Prostate gland (tissue), 1 donor: Measurements from ENCODE around the gene C9orf40.

Source experiments
- POLR2A ChIP-seq: fragments of 450-650 bp; IDR thresholded peaks from one replicate; pipeline ENCODE4 v1.6.1; 2016; ENCODE audit warnings: antibody characterized with exemption, mild to moderate bottlenecking
- POLR2AphosphoS5 ChIP-seq: sonication (generic); formaldehyde crosslinking; IDR thresholded peaks from one replicate; pipeline ENCODE4 v1.6.1; 2017; ENCODE audit warnings: antibody characterized with exemption

DNA sequence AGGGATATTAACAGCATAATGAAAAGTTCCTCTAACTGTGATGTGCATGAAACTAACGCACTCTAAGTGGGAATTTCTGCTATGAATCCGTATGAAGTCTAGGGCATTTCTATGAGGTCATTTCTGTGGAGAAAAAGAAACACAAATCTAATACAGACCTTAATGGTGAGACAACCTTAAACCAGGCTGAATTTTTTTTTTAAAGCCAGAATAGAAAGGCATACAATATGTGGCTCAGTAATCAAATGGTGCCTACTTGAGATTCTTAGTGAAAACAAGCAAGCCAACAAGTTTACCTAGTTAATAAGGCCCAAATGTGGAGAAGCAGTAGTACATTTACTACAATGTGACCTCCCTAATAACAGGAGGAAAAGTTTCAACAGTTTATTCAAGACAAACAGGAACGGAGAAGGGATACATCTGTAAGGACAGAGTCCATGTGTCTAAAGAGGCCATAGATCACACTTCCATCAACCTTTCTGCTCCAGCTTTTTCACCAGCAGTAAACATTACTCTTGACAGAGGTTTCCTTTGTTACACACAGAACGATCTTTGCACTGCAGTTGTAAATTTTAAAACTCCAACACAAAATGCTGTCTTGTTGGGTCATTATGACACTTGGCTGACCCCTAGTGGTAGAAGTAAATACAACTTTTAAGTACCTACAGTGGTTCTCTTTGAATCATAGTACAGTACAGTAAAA lies 49.2 kb upstream of the C9orf40 start:
- TF ChIP-seq POLR2A (no peak), POLR2AphosphoS5 (peak; percentile 26)
